AG09319 (cell line): ENCODE results near the gene FSD1L.
A peak's percentile ranks its signal among the peaks of the same experiment; 100 is the strongest.

ENCODE experiments used
- DNase-seq: peaks from one replicate; pipeline ENCODE4 v3.0.0-alpha.2; 2010; ENCODE audit warnings: low read depth; ENCODE audit errors: extremely low read depth
- CTCF ChIP-seq: IDR thresholded peaks from 2 replicates; pipeline ENCODE4 v1.5.1; 2011; ENCODE audit warnings: low read depth, mild to moderate bottlenecking, inconsistent platforms, low read length, moderate library complexity

FSD1L gene

GRCh38 chr9:105421864-105422263 lies 26.0 kb upstream of the FSD1L start:
- TF ChIP-seq CTCF, result no peak
- DNase-seq, result no peak

DNA sequence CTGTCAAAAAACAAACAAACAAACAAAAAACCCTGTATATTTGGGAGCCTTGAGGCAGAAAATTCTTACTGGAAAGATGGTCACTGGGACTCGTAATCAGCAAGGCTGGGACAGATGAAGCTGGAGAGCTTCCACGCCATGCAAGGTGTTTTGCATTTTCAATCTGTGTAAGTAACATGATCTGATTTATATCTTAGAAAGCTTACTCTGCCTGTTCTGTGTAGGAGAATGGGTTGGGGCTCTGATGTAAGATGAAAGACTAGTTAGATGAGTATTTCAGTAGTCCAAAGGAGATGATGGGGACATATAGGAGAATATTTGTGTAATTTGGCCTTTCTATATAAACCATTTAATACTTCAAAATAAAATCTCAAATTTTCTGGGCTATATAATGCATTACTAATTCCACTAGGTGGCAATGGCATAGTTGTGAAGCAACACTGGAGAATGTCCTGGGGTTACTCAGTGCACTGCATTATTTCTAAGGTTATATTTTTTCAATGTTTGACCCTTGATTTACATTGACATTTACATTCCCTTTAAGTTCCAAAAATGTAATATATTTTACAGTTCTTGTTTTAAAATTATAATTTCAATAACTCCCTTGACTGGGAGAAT lies 21.9 kb upstream of the FSD1L start:
- TF ChIP-seq CTCF, result peak; percentile 49
- no peak for DNase-seq

DNA sequence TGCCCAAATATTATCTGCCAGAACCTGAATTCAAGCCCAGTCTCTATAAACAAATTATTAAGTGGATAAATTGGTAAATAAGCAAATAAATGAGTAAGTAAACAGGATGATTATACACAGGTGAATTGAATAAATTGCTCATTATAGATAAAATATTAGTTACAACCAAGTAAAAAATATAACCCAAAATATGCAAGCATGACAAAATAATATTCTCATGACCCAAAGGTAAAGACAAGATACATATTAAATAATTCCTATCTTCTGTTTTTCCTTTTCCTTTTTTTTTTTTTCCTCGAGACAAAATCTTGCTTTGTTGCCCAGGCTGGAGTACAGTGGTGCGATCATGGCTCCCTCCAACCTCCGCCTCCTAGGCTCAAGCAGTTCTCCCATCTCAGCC lies 21.2 kb upstream of the FSD1L start:
- DNase-seq, result no peak
- TF ChIP-seq CTCF, result no peak

- TF ChIP-seq CTCF, result no peak
- DNase-seq, result no peak
These were observed 16.2 kb upstream of the FSD1L start for GRCh38 chr9:105431424-105432246.

GRCh38 chr9:105432247-105432842 lies 15.5 kb upstream of the FSD1L start:
- no peak for TF ChIP-seq CTCF
- no peak for DNase-seq

DNA sequence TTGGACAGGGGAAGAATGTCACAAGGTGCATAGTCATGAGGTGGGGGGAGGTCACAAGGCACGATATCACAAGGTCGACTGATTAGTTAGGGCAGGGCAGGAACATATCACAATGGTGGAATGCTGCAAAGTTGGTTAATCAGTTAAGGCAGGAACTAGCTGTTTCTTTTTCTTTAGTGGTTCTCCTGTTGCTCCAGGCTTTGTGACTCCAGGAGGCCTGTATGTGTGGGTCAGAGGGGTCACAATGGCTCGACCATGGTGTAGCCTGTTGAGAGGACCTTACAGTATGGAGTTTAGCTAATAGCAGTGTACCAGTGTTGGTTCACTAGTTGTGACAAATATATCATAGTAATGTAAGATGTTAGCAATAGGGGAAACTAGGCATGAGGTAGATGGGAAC lies 12.4 kb upstream of the FSD1L start:
- TF ChIP-seq CTCF, result no peak

DNA sequence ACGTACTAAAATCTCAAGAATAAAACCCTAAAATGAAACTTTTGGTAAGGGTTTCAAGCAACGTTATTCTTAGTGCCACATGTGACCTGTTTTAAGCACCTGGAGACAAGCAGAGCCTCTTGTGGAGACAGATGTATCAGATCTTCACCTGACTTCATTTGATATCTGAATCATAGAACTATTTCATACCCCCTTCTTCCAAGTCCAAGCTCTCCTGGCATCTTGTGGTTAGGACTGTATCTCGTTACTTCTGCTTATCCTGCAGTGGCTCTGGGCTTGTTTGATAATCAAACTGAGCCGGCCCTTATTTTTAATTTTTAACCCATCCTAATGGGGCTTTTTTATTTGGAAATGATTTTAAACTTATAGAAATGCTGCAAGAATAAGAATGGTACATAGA lies 11.1 kb upstream of the FSD1L start:
- no peak for DNase-seq
- TF ChIP-seq CTCF, result no peak

More for the DNA sequence above, 12.4 kb upstream of the FSD1L start:
- DNase-seq, result no peak
